Kidney (tissue), 14 donors: ENCODE results near the gene PDE6B. TPM values are rescaled to one million over a fixed set of nuclear protein-coding genes. Genes with fewer than 3 reads are reported as not detected.

ENCODE experiments used
- DNase-seq, 5 donors: peaks; one replicate each; pipeline ENCODE4 v3.0.0-alpha.2; 2013 to 2020
- FAIRE-seq: peaks from 2 replicates; lab custom pipeline; 2012; peaks lifted over from hg19 to GRCh38; lab: Jason Lieb, UNC
- H3K27ac ChIP-seq, 2 donors: one replicate each; pipeline ENCODE4 v1.7.0; 2013; ENCODE audit warnings: low read depth in 2 of 2, low read length in 2 of 2, inconsistent platforms in 1 of 2
- H3K27me3 ChIP-seq: one replicate; pipeline ENCODE4 v1.7.1; 2013; ENCODE audit warnings: low read length, inconsistent platforms; ENCODE audit not compliant: control insufficient read depth, insufficient read depth
- H3K36me3 ChIP-seq, 3 donors: one replicate each; pipeline versions ENCODE4 v1.7.0 to v1.7.1; 2013; ENCODE audit warnings: low read length in 3 of 3, control low read depth in 1 of 3, inconsistent platforms in 1 of 3; ENCODE audit not compliant: insufficient read depth in 3 of 3, control insufficient read depth in 2 of 3
- H3K4me1 ChIP-seq, 3 donors: one replicate each; pipeline versions ENCODE4 v1.7.0 to v1.7.1; 2013; ENCODE audit warnings: low read length in 3 of 3, inconsistent platforms in 1 of 3, low read depth in 1 of 3; ENCODE audit not compliant: control insufficient read depth in 2 of 3, insufficient read depth in 2 of 3
- H3K4me3 ChIP-seq, 3 donors: one replicate each; pipeline versions ENCODE4 v1.7.0 to v1.8.1; 2013; ENCODE audit warnings: low read length in 3 of 3, control low read depth in 1 of 3, inconsistent platforms in 1 of 3
- H3K9ac ChIP-seq, 3 donors: one replicate each; pipeline versions ENCODE4 v1.7.0 to v1.7.1; 2013; ENCODE audit warnings: low read length in 3 of 3, control low read depth in 1 of 3, inconsistent platforms in 1 of 3
- H3K9me3 ChIP-seq, 3 donors: one replicate each; pipeline versions ENCODE4 v1.7.0 to v1.7.1; 2013; ENCODE audit warnings: low read length in 3 of 3, control low read depth in 1 of 3, inconsistent platforms in 1 of 3; ENCODE audit not compliant: control insufficient read depth in 2 of 3, insufficient read depth in 1 of 3
- intact Hi-C: fragments of 100-400 bp; cut with DNase I; formaldehyde crosslinking; loops from one replicate; pipeline ENCODE4 v1.11.1; 2022
- polyA plus RNA-seq: library from polyadenylated mRNA; stranded (reverse); fragments of 350-450 nt; fragmentation: Illumina TruSeq; extraction: RNeasy Lipid Tissue Mini Kit (QIAGEN cat#74804); gene quantifications from one replicate; pipeline ENCODE4 v1.2.3, GENCODE V29; 2014; ENCODE audit warnings: low read depth, low replicate concordance; ENCODE audit not compliant: insufficient read depth
- total RNA-seq: library from RNA; stranded (reverse); fragmentation: NEBNext Ultra II Directional; extraction: Animal tissue kit (Norgen Biotek cat#: 25700); gene quantifications from one replicate; pipeline ENCODE4 v1.2.1, GENCODE V29; 2021
- TF ChIP-seq, protein P1 (sequence below): IDR thresholded peaks from 3 replicates; pipeline ENCODE4 v1.5.1; 2012; ENCODE audit warnings: mild to moderate bottlenecking, moderate library complexity, borderline replicate concordance; ENCODE audit not compliant: insufficient read depth; ENCODE audit errors: extremely low read depth
- donor health status: control.
- donor health status: control.
- donor health status: control.
- donor health status: control.
- donor health status: control.
- donor health status: DM: yes; HTN: yes; CAD: no.
- donor health status: Normal renal cell carcinoma (clear cell type).

The PDE6B gene
- total and polyA plus RNA-seq, 2 donors from 2014 or later: 10.7 to 10.8 TPM

DNA sequence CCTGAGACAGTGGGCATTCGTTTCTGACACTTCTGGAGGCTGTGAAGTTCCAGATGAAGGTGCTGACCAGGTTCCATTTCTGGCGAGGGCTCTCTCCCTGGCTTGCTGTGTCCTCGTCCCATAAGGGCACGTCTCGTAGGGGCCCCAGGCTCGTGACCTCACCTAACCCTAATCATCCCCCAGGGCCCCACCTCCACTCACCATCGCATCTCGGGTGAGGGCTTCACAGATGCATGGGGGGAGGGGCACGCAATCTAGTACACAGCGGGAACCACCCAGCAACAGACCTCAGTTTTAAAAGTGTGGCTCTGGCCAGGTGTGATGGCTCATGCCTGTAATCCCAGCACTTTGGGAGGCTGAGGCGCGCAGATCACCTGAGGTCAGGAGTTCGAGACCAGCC lies 22.1 kb downstream of the PDE6B start:
- Histone ChIP-seq H3K27me3 (no peaks in the 10 kb centered on the region), H3K9me3 (no peaks in the 10 kb centered on the region), H3K36me3 (no peaks in the 10 kb centered on the region), H3K9ac (no peak overlapping the region), H3K4me1 (no peaks in the 10 kb centered on the region), H3K4me3 (no peak overlapping the region), H3K27ac (no peak overlapping the region)
- intact Hi-C loops: no loop called here
- TF ChIP-seq, protein P1, sequence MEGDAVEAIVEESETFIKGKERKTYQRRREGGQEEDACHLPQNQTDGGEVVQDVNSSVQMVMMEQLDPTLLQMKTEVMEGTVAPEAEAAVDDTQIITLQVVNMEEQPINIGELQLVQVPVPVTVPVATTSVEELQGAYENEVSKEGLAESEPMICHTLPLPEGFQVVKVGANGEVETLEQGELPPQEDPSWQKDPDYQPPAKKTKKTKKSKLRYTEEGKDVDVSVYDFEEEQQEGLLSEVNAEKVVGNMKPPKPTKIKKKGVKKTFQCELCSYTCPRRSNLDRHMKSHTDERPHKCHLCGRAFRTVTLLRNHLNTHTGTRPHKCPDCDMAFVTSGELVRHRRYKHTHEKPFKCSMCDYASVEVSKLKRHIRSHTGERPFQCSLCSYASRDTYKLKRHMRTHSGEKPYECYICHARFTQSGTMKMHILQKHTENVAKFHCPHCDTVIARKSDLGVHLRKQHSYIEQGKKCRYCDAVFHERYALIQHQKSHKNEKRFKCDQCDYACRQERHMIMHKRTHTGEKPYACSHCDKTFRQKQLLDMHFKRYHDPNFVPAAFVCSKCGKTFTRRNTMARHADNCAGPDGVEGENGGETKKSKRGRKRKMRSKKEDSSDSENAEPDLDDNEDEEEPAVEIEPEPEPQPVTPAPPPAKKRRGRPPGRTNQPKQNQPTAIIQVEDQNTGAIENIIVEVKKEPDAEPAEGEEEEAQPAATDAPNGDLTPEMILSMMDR: no peak
- DNase-seq (peak in 2 of 5 donors; percentile 30 to 46), FAIRE-seq (no peak)

DNA sequence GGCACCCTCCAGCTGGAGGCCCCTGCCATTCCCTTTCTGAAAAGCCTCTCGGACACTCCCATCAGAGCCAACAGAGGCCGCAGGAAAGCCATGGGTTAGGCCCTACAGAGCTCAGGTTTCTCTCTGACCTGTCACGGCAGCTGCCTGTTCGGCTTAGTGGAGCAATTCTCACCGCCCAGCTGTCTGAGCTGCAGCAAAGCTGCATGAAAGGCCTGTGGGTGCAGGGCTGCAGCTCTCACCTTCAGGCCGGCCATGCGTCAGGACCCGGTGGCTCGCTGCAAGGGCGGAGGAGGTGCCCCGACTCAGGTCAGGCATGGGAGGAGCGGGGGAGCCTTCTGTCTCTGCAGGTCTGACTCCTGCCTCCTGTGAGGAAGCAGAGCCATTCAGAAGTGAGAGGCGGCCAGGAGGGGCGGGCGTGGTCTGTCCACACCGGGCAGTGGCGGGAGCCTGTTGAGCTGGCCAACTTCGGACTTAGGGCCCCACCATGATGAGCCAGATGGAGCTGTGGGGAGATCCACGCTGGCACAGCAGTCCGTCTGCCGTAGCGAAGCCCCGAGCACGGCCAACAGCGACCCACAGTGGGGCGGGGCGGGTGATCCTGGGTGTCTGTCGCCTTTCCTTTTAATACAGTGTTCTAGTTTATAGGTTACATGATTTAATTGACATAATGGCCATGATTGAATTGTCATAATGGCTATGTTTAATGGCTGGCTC lies 23.4 kb downstream of the PDE6B start:
- intact Hi-C loops: no loop called here
- TF ChIP-seq, protein P1: no peak
- Histone ChIP-seq H3K4me3 (no peak overlapping the region), H3K4me1 (no peaks in the 10 kb centered on the region), H3K36me3 (no peaks in the 10 kb centered on the region), H3K9ac (no peak overlapping the region), H3K27me3 (no peaks in the 10 kb centered on the region), H3K9me3 (no peaks in the 10 kb centered on the region), H3K27ac (no peak overlapping the region)
- DNase-seq: peak; percentile 71 to 89 (median 83)
- no peak for FAIRE-seq

DNA sequence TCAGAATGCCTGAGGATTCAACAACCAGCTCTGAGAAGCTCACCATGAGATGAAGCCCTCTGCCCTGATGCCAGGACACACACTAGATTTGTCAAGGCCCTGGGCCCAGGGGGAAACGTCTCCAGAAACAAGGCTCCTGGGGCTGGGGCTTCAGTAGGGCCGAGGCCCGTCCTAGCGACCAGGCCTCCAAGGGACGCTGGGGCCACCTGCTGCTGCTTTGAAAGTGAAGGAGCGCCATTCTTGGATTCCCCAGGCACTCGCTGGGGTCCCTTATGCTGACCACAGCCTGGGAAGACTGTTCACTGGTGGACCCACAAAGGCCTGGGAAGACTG lies 23.9 kb downstream of the PDE6B start:
- TF ChIP-seq, protein P1: no peak
- no peaks in the 10 kb centered on the region for H3K27me3 ChIP-seq
- DNase-seq (peak in 2 of 5 donors; percentile 36 to 45), FAIRE-seq (no peak)
- no peaks in the 10 kb centered on the region for H3K9me3 ChIP-seq
- H3K9ac ChIP-seq: no peak overlapping the region
- no peaks in the 10 kb centered on the region for H3K36me3 ChIP-seq
- no peak overlapping the region for H3K4me3 ChIP-seq
- no peak overlapping the region for H3K27ac ChIP-seq
- H3K4me1 ChIP-seq: no peaks in the 10 kb centered on the region
- intact Hi-C loops: no loop called here

DNA sequence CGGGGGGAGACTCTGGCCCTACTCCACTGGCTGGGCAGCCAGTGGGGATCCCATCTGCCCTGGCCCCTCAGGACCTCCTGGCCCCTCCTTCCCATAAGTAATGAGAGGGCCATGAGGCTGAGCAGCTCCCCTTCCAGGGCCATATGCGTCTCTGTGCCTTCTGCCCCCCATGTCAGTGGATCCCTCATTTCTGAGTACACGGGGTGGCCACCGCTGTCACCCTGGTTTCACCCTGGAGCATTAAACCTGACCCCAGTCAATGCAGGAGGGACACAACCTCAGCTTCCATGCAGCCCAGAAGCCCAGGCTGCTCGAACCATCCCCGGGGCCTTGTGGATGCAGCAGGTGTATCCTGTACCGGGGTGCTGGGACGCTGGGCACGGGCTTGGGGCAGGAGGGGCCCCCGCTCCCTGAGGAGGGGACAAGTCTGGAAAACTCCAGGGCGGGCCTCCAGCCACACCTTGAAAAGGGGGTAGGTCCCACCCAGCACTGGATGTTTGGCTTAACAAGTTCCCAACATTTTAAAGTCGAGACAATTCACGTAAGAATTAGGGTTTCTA lies 24.5 kb downstream of the PDE6B start:
- intact Hi-C loops: no loop called here
- no peaks in the 10 kb centered on the region for H3K9me3 ChIP-seq
- no peaks in the 10 kb centered on the region for H3K4me1 ChIP-seq
- no peaks in the 10 kb centered on the region for H3K36me3 ChIP-seq
- no peak for FAIRE-seq
- no peak overlapping the region for H3K9ac ChIP-seq
- TF ChIP-seq, protein P1: no peak
- H3K27ac ChIP-seq: no peak overlapping the region
- H3K27me3 ChIP-seq: no peaks in the 10 kb centered on the region
- H3K4me3 ChIP-seq: no peak overlapping the region
- DNase-seq: peak in 2 of 5 donors; percentile 46 to 58
